ENCODE data around the gene PITPNB. TPM values are rescaled to one million over a fixed set of nuclear protein-coding genes. Genes with fewer than 3 reads are reported as not detected.

The PITPNB gene
- total and polyA plus RNA-seq, 2 of the 13 experiments (the other 11 are each of a cell fraction or from before 2014, with no cell fraction given): 17.0 to 30.1 TPM

DNA sequence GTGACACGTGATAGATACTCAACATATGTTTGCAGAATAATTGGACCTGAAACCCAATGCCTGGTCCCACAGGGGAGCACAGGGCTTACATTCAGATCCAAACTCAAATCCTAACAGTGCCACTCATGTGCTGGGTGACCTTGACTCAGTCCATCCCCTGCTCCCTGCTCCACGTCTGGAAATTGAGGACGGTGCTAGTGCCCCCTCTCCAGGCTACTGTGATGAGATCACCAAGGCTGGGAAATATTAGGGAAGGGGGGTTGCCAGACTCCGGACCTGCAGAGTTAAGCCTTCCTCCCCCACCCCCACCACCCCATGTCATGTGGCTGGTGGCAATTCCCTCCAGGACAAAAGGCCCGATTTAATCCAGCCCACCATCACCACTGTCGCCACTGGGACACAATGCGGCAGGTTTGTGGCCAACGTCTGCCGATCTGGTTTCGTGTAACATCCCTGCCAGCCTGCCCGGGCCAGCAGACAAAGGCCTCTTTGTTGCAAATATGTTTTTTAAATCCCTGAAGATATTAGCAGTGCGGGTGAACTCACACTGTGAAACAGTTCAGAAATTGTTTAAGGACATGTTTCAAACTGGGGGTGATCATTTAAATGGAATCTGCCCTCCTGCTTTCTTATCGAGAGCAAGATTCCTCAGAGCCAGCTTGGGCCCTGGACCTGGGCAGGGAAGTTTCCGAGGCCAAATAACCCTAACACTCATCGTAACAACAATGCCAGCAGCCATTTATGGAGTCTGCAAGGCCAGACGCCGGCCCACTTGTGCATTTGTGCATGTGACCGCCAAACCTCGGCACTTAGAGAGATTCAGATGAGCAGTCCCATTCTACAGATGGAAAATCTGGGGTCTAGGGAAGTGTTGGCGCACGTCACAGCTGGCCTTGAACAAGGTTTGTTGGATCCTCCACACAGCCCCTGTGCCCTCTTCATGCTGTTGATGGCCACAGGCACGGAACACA is 97.9 kb downstream of the PITPNB start (continued):
- TF ChIP-seq ZNF577 (CRISPR knock-in tag; IDR thresholded peaks at IDR 0.05; ENCODE audit: borderline replicate concordance, low read depth) (no peak), ZFP82 (CRISPR knock-in tag; IDR thresholded peaks at IDR 0.05; ENCODE audit: borderline replicate concordance) (no peak), ZNF629 (CRISPR knock-in tag; conservative IDR thresholded peaks at IDR 0.05) (peak; percentile 86), ZNF589 (CRISPR knock-in tag; conservative IDR thresholded peaks at IDR 0.05) (no peak), ZNF24 (IDR thresholded peaks at IDR 0.05) (0 out of 2 replicates have a peak, but pooled peaks have one; percentile 35), STAG1 (CRISPR knock-in tag; IDR thresholded peaks at IDR 0.05) (peak; percentile 36)
- TF ChIP-seq, protein P1, sequence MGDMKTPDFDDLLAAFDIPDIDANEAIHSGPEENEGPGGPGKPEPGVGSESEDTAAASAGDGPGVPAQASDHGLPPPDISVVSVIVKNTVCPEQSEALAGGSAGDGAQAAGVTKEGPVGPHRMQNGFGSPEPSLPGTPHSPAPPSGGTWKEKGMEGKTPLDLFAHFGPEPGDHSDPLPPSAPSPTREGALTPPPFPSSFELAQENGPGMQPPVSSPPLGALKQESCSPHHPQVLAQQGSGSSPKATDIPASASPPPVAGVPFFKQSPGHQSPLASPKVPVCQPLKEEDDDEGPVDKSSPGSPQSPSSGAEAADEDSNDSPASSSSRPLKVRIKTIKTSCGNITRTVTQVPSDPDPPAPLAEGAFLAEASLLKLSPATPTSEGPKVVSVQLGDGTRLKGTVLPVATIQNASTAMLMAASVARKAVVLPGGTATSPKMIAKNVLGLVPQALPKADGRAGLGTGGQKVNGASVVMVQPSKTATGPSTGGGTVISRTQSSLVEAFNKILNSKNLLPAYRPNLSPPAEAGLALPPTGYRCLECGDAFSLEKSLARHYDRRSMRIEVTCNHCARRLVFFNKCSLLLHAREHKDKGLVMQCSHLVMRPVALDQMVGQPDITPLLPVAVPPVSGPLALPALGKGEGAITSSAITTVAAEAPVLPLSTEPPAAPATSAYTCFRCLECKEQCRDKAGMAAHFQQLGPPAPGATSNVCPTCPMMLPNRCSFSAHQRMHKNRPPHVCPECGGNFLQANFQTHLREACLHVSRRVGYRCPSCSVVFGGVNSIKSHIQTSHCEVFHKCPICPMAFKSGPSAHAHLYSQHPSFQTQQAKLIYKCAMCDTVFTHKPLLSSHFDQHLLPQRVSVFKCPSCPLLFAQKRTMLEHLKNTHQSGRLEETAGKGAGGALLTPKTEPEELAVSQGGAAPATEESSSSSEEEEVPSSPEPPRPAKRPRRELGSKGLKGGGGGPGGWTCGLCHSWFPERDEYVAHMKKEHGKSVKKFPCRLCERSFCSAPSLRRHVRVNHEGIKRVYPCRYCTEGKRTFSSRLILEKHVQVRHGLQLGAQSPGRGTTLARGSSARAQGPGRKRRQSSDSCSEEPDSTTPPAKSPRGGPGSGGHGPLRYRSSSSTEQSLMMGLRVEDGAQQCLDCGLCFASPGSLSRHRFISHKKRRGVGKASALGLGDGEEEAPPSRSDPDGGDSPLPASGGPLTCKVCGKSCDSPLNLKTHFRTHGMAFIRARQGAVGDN (CRISPR knock-in tag; IDR thresholded peaks at IDR 0.05): peak; percentile 38
- TF ChIP-seq, protein P2, sequence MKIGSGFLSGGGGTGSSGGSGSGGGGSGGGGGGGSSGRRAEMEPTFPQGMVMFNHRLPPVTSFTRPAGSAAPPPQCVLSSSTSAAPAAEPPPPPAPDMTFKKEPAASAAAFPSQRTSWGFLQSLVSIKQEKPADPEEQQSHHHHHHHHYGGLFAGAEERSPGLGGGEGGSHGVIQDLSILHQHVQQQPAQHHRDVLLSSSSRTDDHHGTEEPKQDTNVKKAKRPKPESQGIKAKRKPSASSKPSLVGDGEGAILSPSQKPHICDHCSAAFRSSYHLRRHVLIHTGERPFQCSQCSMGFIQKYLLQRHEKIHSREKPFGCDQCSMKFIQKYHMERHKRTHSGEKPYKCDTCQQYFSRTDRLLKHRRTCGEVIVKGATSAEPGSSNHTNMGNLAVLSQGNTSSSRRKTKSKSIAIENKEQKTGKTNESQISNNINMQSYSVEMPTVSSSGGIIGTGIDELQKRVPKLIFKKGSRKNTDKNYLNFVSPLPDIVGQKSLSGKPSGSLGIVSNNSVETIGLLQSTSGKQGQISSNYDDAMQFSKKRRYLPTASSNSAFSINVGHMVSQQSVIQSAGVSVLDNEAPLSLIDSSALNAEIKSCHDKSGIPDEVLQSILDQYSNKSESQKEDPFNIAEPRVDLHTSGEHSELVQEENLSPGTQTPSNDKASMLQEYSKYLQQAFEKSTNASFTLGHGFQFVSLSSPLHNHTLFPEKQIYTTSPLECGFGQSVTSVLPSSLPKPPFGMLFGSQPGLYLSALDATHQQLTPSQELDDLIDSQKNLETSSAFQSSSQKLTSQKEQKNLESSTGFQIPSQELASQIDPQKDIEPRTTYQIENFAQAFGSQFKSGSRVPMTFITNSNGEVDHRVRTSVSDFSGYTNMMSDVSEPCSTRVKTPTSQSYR (CRISPR knock-in tag; IDR thresholded peaks at IDR 0.05; ENCODE audit: borderline replicate concordance): 0 out of 2 replicates have a peak, but pooled peaks have one; percentile 22
